ENCODE data around the gene SGPP1. TPM values are rescaled to one million over a fixed set of nuclear protein-coding genes. Genes with fewer than 3 reads are reported as not detected.

The SGPP1 gene, protein sequence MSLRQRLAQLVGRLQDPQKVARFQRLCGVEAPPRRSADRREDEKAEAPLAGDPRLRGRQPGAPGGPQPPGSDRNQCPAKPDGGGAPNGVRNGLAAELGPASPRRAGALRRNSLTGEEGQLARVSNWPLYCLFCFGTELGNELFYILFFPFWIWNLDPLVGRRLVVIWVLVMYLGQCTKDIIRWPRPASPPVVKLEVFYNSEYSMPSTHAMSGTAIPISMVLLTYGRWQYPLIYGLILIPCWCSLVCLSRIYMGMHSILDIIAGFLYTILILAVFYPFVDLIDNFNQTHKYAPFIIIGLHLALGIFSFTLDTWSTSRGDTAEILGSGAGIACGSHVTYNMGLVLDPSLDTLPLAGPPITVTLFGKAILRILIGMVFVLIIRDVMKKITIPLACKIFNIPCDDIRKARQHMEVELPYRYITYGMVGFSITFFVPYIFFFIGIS
- total RNA-seq = 18.1 and 35.5 TPM in 2 replicates

DNA sequence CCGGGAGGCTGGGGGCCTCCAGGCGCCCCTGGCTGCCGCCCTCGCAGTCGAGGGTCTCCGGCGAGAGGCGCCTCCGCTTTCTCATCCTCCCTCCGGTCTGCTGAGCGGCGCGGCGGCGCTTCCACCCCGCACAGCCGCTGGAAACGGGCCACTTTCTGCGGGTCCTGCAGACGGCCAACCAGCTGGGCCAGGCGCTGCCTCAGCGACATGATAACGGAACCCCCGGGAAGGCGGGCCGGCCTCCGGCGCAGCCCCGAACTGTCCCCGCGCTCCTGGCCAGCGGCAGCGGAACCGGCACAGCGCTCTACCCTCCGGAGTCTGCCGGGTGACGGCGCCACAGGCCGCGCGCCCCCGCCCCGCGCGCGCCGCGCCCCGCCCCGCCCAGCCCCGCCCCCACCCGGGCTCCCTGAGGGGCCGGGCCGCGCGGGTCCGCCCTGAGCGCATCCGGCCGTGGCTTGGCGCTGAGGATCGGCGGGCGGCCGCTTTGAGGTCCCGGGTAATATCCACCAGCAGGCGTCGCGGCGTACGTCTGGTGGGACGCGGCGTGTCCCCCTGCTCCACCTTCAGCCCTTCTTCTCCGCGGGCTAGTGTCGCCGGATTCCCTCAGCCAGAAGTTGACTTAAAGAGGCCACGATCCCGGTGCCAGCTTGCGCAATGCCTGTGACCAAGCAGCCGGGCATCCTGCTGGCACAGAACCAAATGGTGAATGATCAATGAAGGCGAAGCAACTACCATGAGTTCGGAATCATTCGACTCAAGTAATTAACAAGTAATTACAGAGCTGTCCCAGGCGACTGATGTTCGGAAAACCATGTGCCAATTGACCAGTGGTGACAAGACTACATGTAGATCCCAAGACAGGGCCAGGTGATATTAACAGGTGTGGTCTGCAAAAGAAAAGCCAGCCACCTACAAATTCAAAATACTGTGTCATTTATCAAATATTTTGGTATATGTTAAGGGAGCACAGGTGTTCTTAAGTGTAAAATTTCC, at the start of gene SGPP1:
TSS of gene SGPP1 (minus strand) at position 330 of the 993 bp plus-strand sequence. CDS start at position 209, 121 bp downstream.

DNA sequence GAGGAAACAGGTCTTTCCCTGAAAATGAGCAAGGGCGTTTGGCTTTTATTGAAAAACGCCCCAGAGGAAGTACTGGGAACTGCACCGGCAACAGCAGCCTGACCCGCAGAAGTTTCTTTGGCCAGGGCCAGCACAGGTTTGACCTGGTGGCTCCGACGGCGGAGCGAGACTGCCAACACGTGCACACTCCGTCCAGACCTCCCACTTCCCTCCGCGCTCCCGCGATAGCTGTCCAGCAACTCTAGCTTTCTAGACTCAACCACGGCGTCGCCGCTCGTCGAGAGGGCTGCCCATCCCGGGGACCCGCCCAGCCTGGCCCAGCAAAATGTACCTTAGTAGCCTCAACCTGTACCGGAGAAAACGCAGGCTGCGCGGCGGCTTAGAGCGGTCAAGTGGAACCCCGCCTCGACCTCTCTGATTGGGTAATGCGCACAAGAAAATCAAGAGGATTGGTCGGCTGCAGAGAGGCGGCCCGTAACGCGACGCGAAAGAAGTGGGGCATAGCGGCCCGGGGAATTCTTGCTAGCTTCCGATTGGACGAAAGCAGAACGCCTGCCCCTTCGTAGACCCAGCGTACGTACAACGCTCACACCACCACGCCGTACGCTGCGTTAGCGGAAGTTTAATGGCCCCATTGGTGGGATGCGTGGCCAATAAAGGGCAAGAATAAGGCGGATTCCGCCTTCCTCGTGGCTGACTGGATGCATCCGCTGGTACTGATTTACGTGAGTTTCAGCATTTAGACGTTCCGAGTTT, 86.2 kb downstream of the SGPP1 start, which contains the start of gene WDR89:
TSS of gene WDR89 (minus strand) at position 399 of the 756 bp plus-strand sequence. CDS start 41,929 bp downstream, outside the sequence.

Small RNAs within 50 kb of the gene (small RNA-seq; reads per million reads assigned to genes)
- gene AL161670.1 = 0.09 reads per million
- gene RF00012 = 0.23 reads per million
- gene RNU7-116P = not detected

Other genes with a start within 250 kb of the SGPP1 start
- gene PPP2R5E, start 184.7 kb downstream of the SGPP1 start, total RNA-seq = 14.9 and 18.5 TPM in 2 replicates
- 5.4 and 7.1 TPM in 2 replicates for gene WDR89, start 86.2 kb downstream of the SGPP1 start, total RNA-seq
- gene SYNE2, start 124.9 kb upstream of the SGPP1 start, total RNA-seq = 51.6 and 66.0 TPM in 2 replicates